Measurements from ENCODE around the gene CBY1.

- no peak for TF ChIP-seq POLR2A (IDR thresholded peaks at IDR 0.05; ENCODE audit: low read length)
- TF ChIP-seq GATA1 (IDR thresholded peaks at IDR 0.05; ENCODE audit: low read depth, low read length) = no peak
These were observed 59.8 kb downstream of the CBY1 start for GRCh38 chr22:38716271-38716670.

Measured in erythroblast (primary cell).